HEK293 (cell line): ENCODE measurements around the gene SEMA3D.

Experiments used
- CTCF ChIA-PET: fragments of 350-600 bp; formaldehyde crosslinking; extraction: SDS; loops from one replicate; lab custom pipeline; 2021; ENCODE audit warnings: antibody characterized with exemption; lab: Yijun Ruan, JAX
- POLR2A ChIA-PET: fragments of 300-600 bp; formaldehyde crosslinking; extraction: SDS; loops from one replicate; lab custom pipeline; 2020; ENCODE audit warnings: antibody characterized with exemption, inconsistent platforms; lab: Yijun Ruan, JAX
- H3K27ac ChIP-seq: fragments of 200-500 bp; sonication (Bioruptor generic); 2 replicates; pipeline ENCODE4 v1.5.1; 2014; ENCODE audit warnings: low read depth, low read length, control low read depth, inconsistent platforms; ENCODE audit errors: extremely low read depth
- H3K36me3 ChIP-seq, 2 experiments: fragments of 200-500 bp in 1 of 2; sonication (Bioruptor generic) in 1 of 2; 1 replicate in 1 of 2; 2 replicates in 1 of 2; pipeline ENCODE4 v1.5.1; 2014 to 2017; ENCODE audit warnings: inconsistent platforms in 2 of 2, low read length in 2 of 2; ENCODE audit not compliant: control insufficient read depth in 2 of 2, insufficient read depth in 1 of 2
- H3K4me1 ChIP-seq: fragments of 200-500 bp; sonication (Bioruptor generic); 2 replicates; pipeline ENCODE4 v1.5.1; 2014; ENCODE audit warnings: mild to moderate bottlenecking, low read length, inconsistent platforms; ENCODE audit not compliant: control insufficient read depth, insufficient read depth
- H3K4me3 ChIP-seq: 2 replicates; pipeline ENCODE4 v1.5.1; 2011; ENCODE audit warnings: low read depth, mild to moderate bottlenecking, control low read depth, low read length, moderate library complexity
- H3K9me3 ChIP-seq: fragments of 200-500 bp; sonication (Bioruptor generic); 2 replicates; pipeline ENCODE4 v1.5.1; 2014; ENCODE audit warnings: low read depth, low read length, inconsistent platforms; ENCODE audit not compliant: control insufficient read depth, insufficient read depth
- ATF2 ChIP-seq: fragments of 450-650 bp; formaldehyde crosslinking; IDR thresholded peaks from 2 replicates; pipeline ENCODE4 v1.5.1; 2016; ENCODE audit warnings: missing biosample characterization, missing genetic modification characterization, low read depth
- GLIS2 ChIP-seq: fragments of 450-650 bp; formaldehyde crosslinking; IDR thresholded peaks from 2 replicates; pipeline ENCODE4 v1.5.1; 2016; ENCODE audit warnings: missing biosample characterization, missing genetic modification characterization
- MEIS1 ChIP-seq: sonication (generic); formaldehyde crosslinking; IDR thresholded peaks from 2 replicates; pipeline ENCODE4 v1.8.1; 2022; ENCODE audit warnings: missing genetic modification reagents, mild to moderate bottlenecking, borderline replicate concordance
- ZBTB20 ChIP-seq: fragments of 450-650 bp; formaldehyde crosslinking; IDR thresholded peaks from 2 replicates; pipeline ENCODE4 v1.5.1; 2016; ENCODE audit warnings: missing biosample characterization, missing genetic modification characterization
- ZBTB48 ChIP-seq: fragments of 450-650 bp; formaldehyde crosslinking; IDR thresholded peaks from 2 replicates; pipeline ENCODE4 v1.5.1; 2016; ENCODE audit warnings: missing biosample characterization, missing genetic modification characterization
- ZNF19 ChIP-seq: fragments of 450-650 bp; formaldehyde crosslinking; IDR thresholded peaks from 2 replicates; pipeline ENCODE4; 2016; ENCODE audit warnings: missing biosample characterization, missing genetic modification characterization, low read depth
- ZNF510 ChIP-seq: fragments of 450-650 bp; formaldehyde crosslinking; IDR thresholded peaks from 2 replicates; pipeline ENCODE4 v1.5.1; 2018; ENCODE audit warnings: mild to moderate bottlenecking, missing genetic modification characterization, missing biosample characterization; ENCODE audit not compliant: insufficient replicate concordance
- ZNF521 ChIP-seq: fragments of 450-650 bp; formaldehyde crosslinking; IDR thresholded peaks from 2 replicates; pipeline ENCODE4 v1.5.1; 2017; ENCODE audit warnings: missing biosample characterization, mild to moderate bottlenecking, missing genetic modification characterization
- ZNF596 ChIP-seq: fragments of 450-650 bp; IDR thresholded peaks from 2 replicates; pipeline ENCODE4 v1.5.0; 2018; ENCODE audit warnings: missing biosample characterization, mild to moderate bottlenecking, missing genetic modification characterization, moderate library complexity
- ZNF629 ChIP-seq: fragments of 450-650 bp; formaldehyde crosslinking; IDR thresholded peaks from 2 replicates; pipeline ENCODE4 v1.5.1; 2017; ENCODE audit warnings: missing biosample characterization, missing genetic modification characterization
- ZNF639 ChIP-seq: fragments of 450-650 bp; formaldehyde crosslinking; IDR thresholded peaks from 2 replicates; pipeline ENCODE4 v1.5.1; 2016; ENCODE audit warnings: missing biosample characterization, missing genetic modification characterization
- ZNF670 ChIP-seq: fragments of 450-650 bp; formaldehyde crosslinking; IDR thresholded peaks from 2 replicates; pipeline ENCODE4 v1.5.1; 2016; ENCODE audit warnings: missing biosample characterization, missing genetic modification characterization, low read depth
- ZNF704 ChIP-seq: fragments of 450-650 bp; formaldehyde crosslinking; IDR thresholded peaks from 2 replicates; pipeline ENCODE4 v1.5.1; 2016; ENCODE audit warnings: missing biosample characterization, missing genetic modification characterization
- ZNF785 ChIP-seq: fragments of 450-650 bp; formaldehyde crosslinking; IDR thresholded peaks from 2 replicates; pipeline ENCODE4 v1.5.1; 2016; ENCODE audit warnings: missing biosample characterization, missing genetic modification characterization
- TF ChIP-seq, protein P1 (sequence below): fragments of 450-650 bp; formaldehyde crosslinking; IDR thresholded peaks from 2 replicates; pipeline ENCODE4 v1.5.1; 2016; ENCODE audit warnings: missing biosample characterization, missing genetic modification characterization, borderline replicate concordance
- TF ChIP-seq, protein P2 (sequence below): fragments of 450-650 bp; formaldehyde crosslinking; IDR thresholded peaks from 2 replicates; pipeline ENCODE4 v1.5.1; 2017; ENCODE audit warnings: missing biosample characterization, missing genetic modification characterization
- TF ChIP-seq, protein P3 (sequence below): fragments of 450-650 bp; formaldehyde crosslinking; optimal IDR thresholded peaks from 2 replicates; pipeline ENCODE3; 2016; ENCODE audit warnings: missing biosample characterization, mild to moderate bottlenecking, missing genetic modification characterization

SEMA3D gene

GRCh38 chr7:85075864-85076263 is 111.0 kb downstream of the SEMA3D start:
- ChIA-PET POLR2A (no interaction called here), CTCF (no interaction called here)
- H3K4me3 ChIP-seq, result no peak overlapping the region
- H3K4me1 ChIP-seq, result peaks cover 22% of the 10 kb centered on the region
- TF ChIP-seq, protein P1, sequence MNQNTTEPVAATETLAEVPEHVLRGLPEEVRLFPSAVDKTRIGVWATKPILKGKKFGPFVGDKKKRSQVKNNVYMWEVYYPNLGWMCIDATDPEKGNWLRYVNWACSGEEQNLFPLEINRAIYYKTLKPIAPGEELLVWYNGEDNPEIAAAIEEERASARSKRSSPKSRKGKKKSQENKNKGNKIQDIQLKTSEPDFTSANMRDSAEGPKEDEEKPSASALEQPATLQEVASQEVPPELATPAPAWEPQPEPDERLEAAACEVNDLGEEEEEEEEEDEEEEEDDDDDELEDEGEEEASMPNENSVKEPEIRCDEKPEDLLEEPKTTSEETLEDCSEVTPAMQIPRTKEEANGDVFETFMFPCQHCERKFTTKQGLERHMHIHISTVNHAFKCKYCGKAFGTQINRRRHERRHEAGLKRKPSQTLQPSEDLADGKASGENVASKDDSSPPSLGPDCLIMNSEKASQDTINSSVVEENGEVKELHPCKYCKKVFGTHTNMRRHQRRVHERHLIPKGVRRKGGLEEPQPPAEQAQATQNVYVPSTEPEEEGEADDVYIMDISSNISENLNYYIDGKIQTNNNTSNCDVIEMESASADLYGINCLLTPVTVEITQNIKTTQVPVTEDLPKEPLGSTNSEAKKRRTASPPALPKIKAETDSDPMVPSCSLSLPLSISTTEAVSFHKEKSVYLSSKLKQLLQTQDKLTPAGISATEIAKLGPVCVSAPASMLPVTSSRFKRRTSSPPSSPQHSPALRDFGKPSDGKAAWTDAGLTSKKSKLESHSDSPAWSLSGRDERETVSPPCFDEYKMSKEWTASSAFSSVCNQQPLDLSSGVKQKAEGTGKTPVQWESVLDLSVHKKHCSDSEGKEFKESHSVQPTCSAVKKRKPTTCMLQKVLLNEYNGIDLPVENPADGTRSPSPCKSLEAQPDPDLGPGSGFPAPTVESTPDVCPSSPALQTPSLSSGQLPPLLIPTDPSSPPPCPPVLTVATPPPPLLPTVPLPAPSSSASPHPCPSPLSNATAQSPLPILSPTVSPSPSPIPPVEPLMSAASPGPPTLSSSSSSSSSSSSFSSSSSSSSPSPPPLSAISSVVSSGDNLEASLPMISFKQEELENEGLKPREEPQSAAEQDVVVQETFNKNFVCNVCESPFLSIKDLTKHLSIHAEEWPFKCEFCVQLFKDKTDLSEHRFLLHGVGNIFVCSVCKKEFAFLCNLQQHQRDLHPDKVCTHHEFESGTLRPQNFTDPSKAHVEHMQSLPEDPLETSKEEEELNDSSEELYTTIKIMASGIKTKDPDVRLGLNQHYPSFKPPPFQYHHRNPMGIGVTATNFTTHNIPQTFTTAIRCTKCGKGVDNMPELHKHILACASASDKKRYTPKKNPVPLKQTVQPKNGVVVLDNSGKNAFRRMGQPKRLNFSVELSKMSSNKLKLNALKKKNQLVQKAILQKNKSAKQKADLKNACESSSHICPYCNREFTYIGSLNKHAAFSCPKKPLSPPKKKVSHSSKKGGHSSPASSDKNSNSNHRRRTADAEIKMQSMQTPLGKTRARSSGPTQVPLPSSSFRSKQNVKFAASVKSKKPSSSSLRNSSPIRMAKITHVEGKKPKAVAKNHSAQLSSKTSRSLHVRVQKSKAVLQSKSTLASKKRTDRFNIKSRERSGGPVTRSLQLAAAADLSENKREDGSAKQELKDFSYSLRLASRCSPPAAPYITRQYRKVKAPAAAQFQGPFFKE (tag by site-specific recombination), result no peak
- TF ChIP-seq ZNF521 (no peak), ZBTB48 (tag by site-specific recombination) (no peak), ZNF670 (tag by site-specific recombination) (no peak), ZNF629 (no peak), ZNF704 (no peak), ATF2 (tag by site-specific recombination) (no peak), GLIS2 (tag by site-specific recombination) (no peak), ZNF19 (tag by site-specific recombination) (no peak), ZNF785 (tag by site-specific recombination) (no peak), ZNF596 (tag by site-specific recombination) (no peak), MEIS1 (no peak), ZNF510 (tag by site-specific recombination) (no peak), ZBTB20 (tag by site-specific recombination) (no peak), ZNF639 (tag by site-specific recombination) (no peak)
- TF ChIP-seq, protein P2, sequence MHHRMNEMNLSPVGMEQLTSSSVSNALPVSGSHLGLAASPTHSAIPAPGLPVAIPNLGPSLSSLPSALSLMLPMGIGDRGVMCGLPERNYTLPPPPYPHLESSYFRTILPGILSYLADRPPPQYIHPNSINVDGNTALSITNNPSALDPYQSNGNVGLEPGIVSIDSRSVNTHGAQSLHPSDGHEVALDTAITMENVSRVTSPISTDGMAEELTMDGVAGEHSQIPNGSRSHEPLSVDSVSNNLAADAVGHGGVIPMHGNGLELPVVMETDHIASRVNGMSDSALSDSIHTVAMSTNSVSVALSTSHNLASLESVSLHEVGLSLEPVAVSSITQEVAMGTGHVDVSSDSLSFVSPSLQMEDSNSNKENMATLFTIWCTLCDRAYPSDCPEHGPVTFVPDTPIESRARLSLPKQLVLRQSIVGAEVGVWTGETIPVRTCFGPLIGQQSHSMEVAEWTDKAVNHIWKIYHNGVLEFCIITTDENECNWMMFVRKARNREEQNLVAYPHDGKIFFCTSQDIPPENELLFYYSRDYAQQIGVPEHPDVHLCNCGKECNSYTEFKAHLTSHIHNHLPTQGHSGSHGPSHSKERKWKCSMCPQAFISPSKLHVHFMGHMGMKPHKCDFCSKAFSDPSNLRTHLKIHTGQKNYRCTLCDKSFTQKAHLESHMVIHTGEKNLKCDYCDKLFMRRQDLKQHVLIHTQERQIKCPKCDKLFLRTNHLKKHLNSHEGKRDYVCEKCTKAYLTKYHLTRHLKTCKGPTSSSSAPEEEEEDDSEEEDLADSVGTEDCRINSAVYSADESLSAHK (tag by site-specific recombination), result no peak
- TF ChIP-seq, protein P3, sequence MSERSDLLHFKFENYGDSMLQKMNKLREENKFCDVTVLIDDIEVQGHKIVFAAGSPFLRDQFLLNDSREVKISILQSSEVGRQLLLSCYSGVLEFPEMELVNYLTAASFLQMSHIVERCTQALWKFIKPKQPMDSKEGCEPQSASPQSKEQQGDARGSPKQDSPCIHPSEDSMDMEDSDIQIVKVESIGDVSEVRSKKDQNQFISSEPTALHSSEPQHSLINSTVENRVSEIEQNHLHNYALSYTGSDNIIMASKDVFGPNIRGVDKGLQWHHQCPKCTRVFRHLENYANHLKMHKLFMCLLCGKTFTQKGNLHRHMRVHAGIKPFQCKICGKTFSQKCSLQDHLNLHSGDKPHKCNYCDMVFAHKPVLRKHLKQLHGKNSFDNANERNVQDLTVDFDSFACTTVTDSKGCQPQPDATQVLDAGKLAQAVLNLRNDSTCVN (tag by site-specific recombination), result no peak
- H3K36me3 ChIP-seq, result no peaks in the 10 kb centered on the region
- H3K27ac ChIP-seq, result no peak overlapping the region
- H3K9me3 ChIP-seq, result no peaks in the 10 kb centered on the region
